ENCODE data around the gene NUP62.

NUP62 gene

DNA sequence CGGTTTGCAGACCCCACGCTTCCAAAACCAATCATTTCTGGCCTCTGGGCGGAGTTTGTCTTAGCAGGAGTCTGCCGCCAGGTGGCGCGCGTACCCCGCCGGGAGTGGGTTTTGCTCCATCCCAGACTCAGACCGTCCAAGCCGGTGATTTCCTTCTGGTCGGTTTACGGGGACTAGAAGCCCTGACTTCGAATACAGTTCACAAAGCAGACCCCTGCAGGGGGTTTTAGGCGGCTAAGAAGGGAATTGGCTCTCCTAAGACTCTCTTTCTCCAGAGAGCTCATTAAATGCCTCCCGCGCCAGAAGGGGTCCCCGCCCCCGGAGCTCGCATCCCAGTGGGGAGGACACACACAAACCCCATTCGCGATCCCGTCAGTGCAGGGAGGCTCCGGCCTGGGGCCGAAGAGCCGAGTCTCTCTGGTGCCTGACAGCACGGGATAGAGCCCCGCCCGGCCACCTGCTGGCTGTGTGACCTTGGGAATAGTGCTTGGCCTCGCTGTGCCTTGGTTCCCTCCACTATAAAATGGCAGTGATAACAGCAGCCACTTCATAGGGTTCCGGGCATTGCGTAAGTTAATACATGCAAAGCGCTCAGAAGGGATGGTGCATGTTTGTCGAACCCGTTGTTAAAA, 8.6 kb upstream of the NUP62 start:
- peak; percentile 94 for ATAC-seq
- TF ChIP-seq, protein P1, sequence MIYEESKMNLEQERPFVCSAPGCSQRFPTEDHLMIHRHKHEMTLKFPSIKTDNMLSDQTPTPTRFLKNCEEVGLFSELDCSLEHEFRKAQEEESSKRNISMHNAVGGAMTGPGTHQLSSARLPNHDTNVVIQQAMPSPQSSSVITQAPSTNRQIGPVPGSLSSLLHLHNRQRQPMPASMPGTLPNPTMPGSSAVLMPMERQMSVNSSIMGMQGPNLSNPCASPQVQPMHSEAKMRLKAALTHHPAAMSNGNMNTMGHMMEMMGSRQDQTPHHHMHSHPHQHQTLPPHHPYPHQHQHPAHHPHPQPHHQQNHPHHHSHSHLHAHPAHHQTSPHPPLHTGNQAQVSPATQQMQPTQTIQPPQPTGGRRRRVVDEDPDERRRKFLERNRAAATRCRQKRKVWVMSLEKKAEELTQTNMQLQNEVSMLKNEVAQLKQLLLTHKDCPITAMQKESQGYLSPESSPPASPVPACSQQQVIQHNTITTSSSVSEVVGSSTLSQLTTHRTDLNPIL (CRISPR knock-in tag; IDR thresholded peaks at IDR 0.05; ENCODE audit: low read depth), result no peak

DNA sequence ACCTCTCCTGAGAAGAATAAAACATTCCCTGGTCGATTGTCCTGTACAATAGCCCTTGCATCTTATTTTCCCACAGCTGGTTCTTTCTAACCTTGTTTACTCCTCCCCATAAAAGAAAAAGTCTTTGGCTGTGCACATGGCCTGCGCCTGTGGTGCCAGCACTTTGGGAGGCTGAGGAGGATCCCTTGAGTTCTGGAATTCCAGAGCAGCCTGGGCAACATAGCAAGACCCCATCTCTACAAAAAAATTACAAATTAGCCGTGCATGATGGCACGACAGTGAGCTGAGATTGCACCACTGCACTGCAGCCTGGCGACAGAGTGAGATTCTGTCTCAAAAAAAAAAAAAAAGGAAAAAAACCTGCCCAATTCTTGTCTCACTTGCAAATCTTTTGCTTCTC, 7.2 kb upstream of the NUP62 start:
- TF ChIP-seq RARB (CRISPR knock-in tag; IDR thresholded peaks at IDR 0.05) (no peak), CSDC2 (CRISPR knock-in tag; IDR thresholded peaks at IDR 0.05) (no peak), GLIS3 (CRISPR knock-in tag; IDR thresholded peaks at IDR 0.05) (no peak), ESRRG (CRISPR knock-in tag; IDR thresholded peaks at IDR 0.05) (no peak), ZNF8 (CRISPR knock-in tag; IDR thresholded peaks at IDR 0.05) (no peak), ZC3H10 (CRISPR knock-in tag; IDR thresholded peaks at IDR 0.05) (no peak), PPARA (CRISPR knock-in tag; IDR thresholded peaks at IDR 0.05; ENCODE audit: borderline replicate concordance) (no peak), SNAI2 (CRISPR knock-in tag; IDR thresholded peaks at IDR 0.05) (no peak), TCF4 (CRISPR knock-in tag; IDR thresholded peaks at IDR 0.05; ENCODE audit: borderline replicate concordance) (no peak), ARNTL (CRISPR knock-in tag; IDR thresholded peaks at IDR 0.05; ENCODE audit: borderline replicate concordance, low read depth) (no peak), ZFP30 (CRISPR knock-in tag; IDR thresholded peaks at IDR 0.05) (no peak), TOX (CRISPR knock-in tag; IDR thresholded peaks at IDR 0.05; ENCODE audit: borderline replicate concordance) (no peak), ZFP3 (CRISPR knock-in tag; IDR thresholded peaks at IDR 0.05) (no peak)
- TF ChIP-seq, protein P2, sequence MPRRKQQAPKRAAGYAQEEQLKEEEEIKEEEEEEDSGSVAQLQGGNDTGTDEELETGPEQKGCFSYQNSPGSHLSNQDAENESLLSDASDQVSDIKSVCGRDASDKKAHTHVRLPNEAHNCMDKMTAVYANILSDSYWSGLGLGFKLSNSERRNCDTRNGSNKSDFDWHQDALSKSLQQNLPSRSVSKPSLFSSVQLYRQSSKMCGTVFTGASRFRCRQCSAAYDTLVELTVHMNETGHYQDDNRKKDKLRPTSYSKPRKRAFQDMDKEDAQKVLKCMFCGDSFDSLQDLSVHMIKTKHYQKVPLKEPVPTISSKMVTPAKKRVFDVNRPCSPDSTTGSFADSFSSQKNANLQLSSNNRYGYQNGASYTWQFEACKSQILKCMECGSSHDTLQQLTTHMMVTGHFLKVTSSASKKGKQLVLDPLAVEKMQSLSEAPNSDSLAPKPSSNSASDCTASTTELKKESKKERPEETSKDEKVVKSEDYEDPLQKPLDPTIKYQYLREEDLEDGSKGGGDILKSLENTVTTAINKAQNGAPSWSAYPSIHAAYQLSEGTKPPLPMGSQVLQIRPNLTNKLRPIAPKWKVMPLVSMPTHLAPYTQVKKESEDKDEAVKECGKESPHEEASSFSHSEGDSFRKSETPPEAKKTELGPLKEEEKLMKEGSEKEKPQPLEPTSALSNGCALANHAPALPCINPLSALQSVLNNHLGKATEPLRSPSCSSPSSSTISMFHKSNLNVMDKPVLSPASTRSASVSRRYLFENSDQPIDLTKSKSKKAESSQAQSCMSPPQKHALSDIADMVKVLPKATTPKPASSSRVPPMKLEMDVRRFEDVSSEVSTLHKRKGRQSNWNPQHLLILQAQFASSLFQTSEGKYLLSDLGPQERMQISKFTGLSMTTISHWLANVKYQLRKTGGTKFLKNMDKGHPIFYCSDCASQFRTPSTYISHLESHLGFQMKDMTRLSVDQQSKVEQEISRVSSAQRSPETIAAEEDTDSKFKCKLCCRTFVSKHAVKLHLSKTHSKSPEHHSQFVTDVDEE (CRISPR knock-in tag; IDR thresholded peaks at IDR 0.05), result no peak
- TF ChIP-seq, protein P3, sequence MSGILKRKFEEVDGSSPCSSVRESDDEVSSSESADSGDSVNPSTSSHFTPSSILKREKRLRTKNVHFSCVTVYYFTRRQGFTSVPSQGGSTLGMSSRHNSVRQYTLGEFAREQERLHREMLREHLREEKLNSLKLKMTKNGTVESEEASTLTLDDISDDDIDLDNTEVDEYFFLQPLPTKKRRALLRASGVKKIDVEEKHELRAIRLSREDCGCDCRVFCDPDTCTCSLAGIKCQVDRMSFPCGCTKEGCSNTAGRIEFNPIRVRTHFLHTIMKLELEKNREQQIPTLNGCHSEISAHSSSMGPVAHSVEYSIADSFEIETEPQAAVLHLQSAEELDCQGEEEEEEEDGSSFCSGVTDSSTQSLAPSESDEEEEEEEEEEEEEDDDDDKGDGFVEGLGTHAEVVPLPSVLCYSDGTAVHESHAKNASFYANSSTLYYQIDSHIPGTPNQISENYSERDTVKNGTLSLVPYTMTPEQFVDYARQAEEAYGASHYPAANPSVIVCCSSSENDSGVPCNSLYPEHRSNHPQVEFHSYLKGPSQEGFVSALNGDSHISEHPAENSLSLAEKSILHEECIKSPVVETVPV (CRISPR knock-in tag; IDR thresholded peaks at IDR 0.05), result no peak
- TF ChIP-seq, protein P1 (CRISPR knock-in tag; IDR thresholded peaks at IDR 0.05; ENCODE audit: low read depth), result no peak
- no peak for ATAC-seq

DNA sequence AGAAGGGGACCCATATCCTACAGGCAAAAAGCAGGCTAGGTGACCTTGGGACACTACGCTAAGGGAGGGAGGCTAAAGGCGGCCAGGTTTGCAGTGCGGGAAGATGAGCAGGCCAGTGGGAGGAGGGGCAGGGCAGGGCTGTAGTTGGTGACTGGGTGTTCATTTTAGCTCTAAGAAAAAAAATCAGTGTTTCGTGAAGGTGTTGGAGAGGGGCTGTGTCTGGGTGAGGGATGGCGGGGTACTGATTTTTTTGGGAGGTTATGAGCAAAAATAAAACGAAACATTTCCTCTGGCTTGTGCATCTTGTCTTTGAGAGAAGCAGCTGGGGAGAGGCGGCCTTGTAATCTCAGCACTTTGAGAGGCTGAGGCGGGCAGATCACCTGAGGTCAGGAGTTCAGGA, 4.3 kb upstream of the NUP62 start:
- no peak for ATAC-seq
- TF ChIP-seq, protein P4, sequence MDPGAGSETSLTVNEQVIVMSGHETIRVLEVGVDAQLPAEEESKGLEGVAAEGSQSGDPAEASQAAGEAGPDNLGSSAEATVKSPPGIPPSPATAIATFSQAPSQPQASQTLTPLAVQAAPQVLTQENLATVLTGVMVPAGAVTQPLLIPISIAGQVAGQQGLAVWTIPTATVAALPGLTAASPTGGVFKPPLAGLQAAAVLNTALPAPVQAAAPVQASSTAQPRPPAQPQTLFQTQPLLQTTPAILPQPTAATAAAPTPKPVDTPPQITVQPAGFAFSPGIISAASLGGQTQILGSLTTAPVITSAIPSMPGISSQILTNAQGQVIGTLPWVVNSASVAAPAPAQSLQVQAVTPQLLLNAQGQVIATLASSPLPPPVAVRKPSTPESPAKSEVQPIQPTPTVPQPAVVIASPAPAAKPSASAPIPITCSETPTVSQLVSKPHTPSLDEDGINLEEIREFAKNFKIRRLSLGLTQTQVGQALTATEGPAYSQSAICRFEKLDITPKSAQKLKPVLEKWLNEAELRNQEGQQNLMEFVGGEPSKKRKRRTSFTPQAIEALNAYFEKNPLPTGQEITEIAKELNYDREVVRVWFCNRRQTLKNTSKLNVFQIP (CRISPR knock-in tag; IDR thresholded peaks at IDR 0.05; ENCODE audit: borderline replicate concordance, low read depth), result no peak
- TF ChIP-seq ZFP30 (CRISPR knock-in tag; IDR thresholded peaks at IDR 0.05) (no peak), OSR1 (CRISPR knock-in tag; IDR thresholded peaks at IDR 0.05) (no peak), TOX (CRISPR knock-in tag; IDR thresholded peaks at IDR 0.05; ENCODE audit: borderline replicate concordance) (no peak), GLIS3 (CRISPR knock-in tag; IDR thresholded peaks at IDR 0.05) (no peak), ESRRG (CRISPR knock-in tag; IDR thresholded peaks at IDR 0.05) (no peak), TCF4 (CRISPR knock-in tag; IDR thresholded peaks at IDR 0.05; ENCODE audit: borderline replicate concordance) (no peak), CSDC2 (CRISPR knock-in tag; IDR thresholded peaks at IDR 0.05) (no peak), ZNF70 (CRISPR knock-in tag; IDR thresholded peaks at IDR 0.05) (no peak), SNAI2 (CRISPR knock-in tag; IDR thresholded peaks at IDR 0.05) (no peak), ISL1 (CRISPR knock-in tag; IDR thresholded peaks at IDR 0.05) (no peak), BACH2 (CRISPR knock-in tag; IDR thresholded peaks at IDR 0.05; ENCODE audit: borderline replicate concordance) (no peak), ZNF8 (CRISPR knock-in tag; IDR thresholded peaks at IDR 0.05) (no peak)
- TF ChIP-seq, protein P1 (CRISPR knock-in tag; IDR thresholded peaks at IDR 0.05; ENCODE audit: low read depth), result no peak
- TF ChIP-seq, protein P3 (CRISPR knock-in tag; IDR thresholded peaks at IDR 0.05), result no peak
